Ovary (tissue), 9 donors: ENCODE results near the gene FATE1. TPM values are rescaled to one million over a fixed set of nuclear protein-coding genes. Genes with fewer than 3 reads are reported as not detected.

Experiments used
- DNase-seq, 5 donors: peaks; one replicate each; pipeline ENCODE4 v3.0.0-alpha.2; 2019 to 2020
- H3K27ac ChIP-seq, 2 donors: fragments of 200-600 bp; one replicate each; pipeline versions ENCODE4 v1.5.1 to v1.8.0; 2019 to 2022
- H3K27me3 ChIP-seq: fragments of 200-600 bp; one replicate; pipeline ENCODE4 v1.8.0; 2022
- H3K36me3 ChIP-seq: fragments of 200-600 bp; sonication (generic); one replicate; pipeline ENCODE4 v1.5.1; 2019
- H3K4me1 ChIP-seq: one replicate; pipeline ENCODE4 v1.8.1; 2013; ENCODE audit warnings: mild to moderate bottlenecking, moderate library complexity; ENCODE audit not compliant: insufficient read depth
- H3K4me3 ChIP-seq: fragments of 200-600 bp; sonication (generic); one replicate; pipeline ENCODE4 v1.5.1; 2017
- H3K9me3 ChIP-seq, 2 donors: fragments of 200-600 bp in 1 of 2; sonication (generic) in 1 of 2; one replicate each; pipeline versions ENCODE4 v1.5.1 to v1.8.1; 2013 to 2019; ENCODE audit warnings: mild to moderate bottlenecking in 1 of 2, moderate library complexity in 1 of 2
- EP300 ChIP-seq: sonication (generic); formaldehyde crosslinking; IDR thresholded peaks from one replicate; pipeline ENCODE4 v1.6.1; 2017; ENCODE audit warnings: antibody characterized with exemption
- POLR2A ChIP-seq: fragments of 450-650 bp; IDR thresholded peaks from one replicate; pipeline ENCODE4 v1.6.1; 2017; ENCODE audit warnings: antibody characterized with exemption, mild to moderate bottlenecking, moderate library complexity
- WGBS, 3 donors: extraction: QIAGEN DNeasy Blood & Tissue Kit in 1 of 3; methylation state at CpG; one replicate each; pipeline versions ENCODE4 v1.1.5 to v1.1.7; 2013 to 2017; 5-methylcytosine and 5-hydroxymethylcytosine counted together
- intact Hi-C, 4 donors: fragments of 100-400 bp; cut with DNase I; formaldehyde crosslinking; loops; one replicate each; pipeline versions ENCODE4 v1.11.0 to v1.15.1; 2022 to 2023
- polyA plus RNA-seq, 2 donors: library from polyadenylated mRNA; stranded (reverse); fragments of 200-250 nt in 1 of 2; fragments of 350-450 nt in 1 of 2; fragmentation: Illumina TruSeq in 1 of 2; extraction: RNeasy Lipid Tissue Mini Kit (QIAGEN cat#74804) in 1 of 2; gene quantifications; one replicate each; pipeline ENCODE4 v1.2.3, GENCODE V29; 2013 to 2014
- total RNA-seq, 7 donors: library from RNA; depleted of rRNA in 2 of 7; stranded (reverse); fragments of >200 nt in 2 of 7; fragmentation: NEBNext Ultra II Directional in 3 of 7; extraction: Animal tissue kit (Norgen Biotek cat#: 25700) in 3 of 7; gene quantifications; one replicate each; pipeline versions ENCODE4 v1.1.0 to v1.2.4, GENCODE V29; 2016 to 2023
- TF ChIP-seq, protein P1 (sequence below), 3 donors: fragments of 450-650 bp in 2 of 3; fragments of 200-600 bp in 1 of 3; IDR thresholded peaks; one replicate each; pipeline versions ENCODE4 v1.5.1 to v1.8.0; 2016 to 2022; ENCODE audit warnings: antibody characterized with exemption in 3 of 3, mild to moderate bottlenecking in 1 of 3
- donor health status: DM: no; HTN: no; CAD: no; lungs with moderate emphysema.
- donor health status: DM: no; HTN: no; CAD: no.
- donor health status: Bipolar disorder and iron deficiency.
- donor health status: DM: yes; HTN: yes; CAD: no.
- donor health status: DM: no; HTN: no; CAD: no.
- donor health status: DM: yes; HTN: yes; CAD: no.

The FATE1 gene
- total and polyA plus RNA-seq, 9 donors = 1.4 TPM; not detected in 8

DNA sequence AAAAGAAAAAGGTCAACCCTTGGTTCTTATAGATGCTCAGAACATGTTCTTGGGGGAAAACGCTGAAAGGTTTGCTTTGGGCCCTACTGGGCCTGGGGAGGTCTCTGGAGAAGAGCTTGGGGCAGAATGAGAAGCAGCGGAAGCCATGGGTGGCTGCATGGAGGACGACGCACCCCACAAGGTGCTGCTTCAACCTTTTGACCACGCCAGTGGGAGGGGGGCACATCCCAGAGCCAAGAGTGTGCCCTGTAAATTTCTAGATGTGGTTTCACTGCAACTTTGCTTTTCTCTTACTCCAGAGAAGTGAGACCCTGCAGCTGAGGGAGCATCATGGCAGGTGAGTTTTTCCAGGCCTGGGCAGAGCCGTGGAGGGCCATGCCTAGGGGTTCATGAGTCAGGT, 17.4 kb upstream of the FATE1 start:
- DNase-seq = no peak
- TF ChIP-seq, protein P1, sequence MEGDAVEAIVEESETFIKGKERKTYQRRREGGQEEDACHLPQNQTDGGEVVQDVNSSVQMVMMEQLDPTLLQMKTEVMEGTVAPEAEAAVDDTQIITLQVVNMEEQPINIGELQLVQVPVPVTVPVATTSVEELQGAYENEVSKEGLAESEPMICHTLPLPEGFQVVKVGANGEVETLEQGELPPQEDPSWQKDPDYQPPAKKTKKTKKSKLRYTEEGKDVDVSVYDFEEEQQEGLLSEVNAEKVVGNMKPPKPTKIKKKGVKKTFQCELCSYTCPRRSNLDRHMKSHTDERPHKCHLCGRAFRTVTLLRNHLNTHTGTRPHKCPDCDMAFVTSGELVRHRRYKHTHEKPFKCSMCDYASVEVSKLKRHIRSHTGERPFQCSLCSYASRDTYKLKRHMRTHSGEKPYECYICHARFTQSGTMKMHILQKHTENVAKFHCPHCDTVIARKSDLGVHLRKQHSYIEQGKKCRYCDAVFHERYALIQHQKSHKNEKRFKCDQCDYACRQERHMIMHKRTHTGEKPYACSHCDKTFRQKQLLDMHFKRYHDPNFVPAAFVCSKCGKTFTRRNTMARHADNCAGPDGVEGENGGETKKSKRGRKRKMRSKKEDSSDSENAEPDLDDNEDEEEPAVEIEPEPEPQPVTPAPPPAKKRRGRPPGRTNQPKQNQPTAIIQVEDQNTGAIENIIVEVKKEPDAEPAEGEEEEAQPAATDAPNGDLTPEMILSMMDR (IDR thresholded peaks at IDR 0.05) = no peak
- TF ChIP-seq POLR2A (no peak), EP300 (no peak)
- intact Hi-C loops = no loop called here
- Histone ChIP-seq H3K9me3 (peaks cover 0 to 4% of the 10 kb centered on the region in 2 donors), H3K36me3 (no peaks in the 10 kb centered on the region), H3K4me3 (no peak overlapping the region), H3K27ac (no peak overlapping the region), H3K27me3 (no peaks in the 10 kb centered on the region), H3K4me1 (no peaks in the 10 kb centered on the region)
- WGBS, 3 donors = 62 to 75% (median 66%) methylated on average over 6 of the region's 6 CpGs

- TF ChIP-seq EP300 (no peak), POLR2A (no peak)
- TF ChIP-seq, protein P1 (IDR thresholded peaks at IDR 0.05) = no peak
- no peak overlapping the region for H3K4me3 ChIP-seq
- H3K4me1 ChIP-seq = no peaks in the 10 kb centered on the region
- intact Hi-C loops = no loop called here
- peaks cover 0 to 4% of the 10 kb centered on the region in 2 donors for H3K9me3 ChIP-seq
- 82 to 91% (median 88%) methylated on average over 9 of the region's 9 CpGs for WGBS, 3 donors
- no peaks in the 10 kb centered on the region for H3K36me3 ChIP-seq
- no peaks in the 10 kb centered on the region for H3K27me3 ChIP-seq
- DNase-seq = no peak
- H3K27ac ChIP-seq = no peak overlapping the region
These were observed 16.1 kb upstream of the FATE1 start for GRCh38 chrX:151699746-151700145.

DNA sequence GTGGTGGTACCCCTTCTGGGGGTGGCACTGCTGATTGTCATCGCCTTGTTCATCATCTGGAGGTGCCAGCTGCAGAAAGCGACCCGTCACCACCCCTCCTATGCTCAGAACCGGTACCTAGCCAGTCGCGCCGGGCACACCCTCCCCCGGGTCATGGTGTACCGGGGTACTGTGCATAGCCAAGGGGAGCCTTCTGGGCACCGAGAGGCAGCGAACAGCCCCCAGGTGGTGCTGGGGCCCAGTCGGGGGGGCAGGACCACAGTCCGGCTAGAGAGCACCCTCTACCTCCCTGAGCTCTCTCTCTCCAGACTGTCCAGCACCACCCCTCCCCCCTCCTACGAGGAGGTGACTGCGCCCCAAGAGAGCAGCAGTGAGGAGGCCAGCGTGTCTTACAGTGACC, 15.3 kb upstream of the FATE1 start:
- no peaks in the 10 kb centered on the region for H3K4me1 ChIP-seq
- H3K4me3 ChIP-seq = no peak overlapping the region
- H3K36me3 ChIP-seq = no peaks in the 10 kb centered on the region
- H3K27me3 ChIP-seq = no peaks in the 10 kb centered on the region
- DNase-seq = no peak
- intact Hi-C loops = no loop called here
- no peak for TF ChIP-seq EP300
- TF ChIP-seq POLR2A = no peak
- TF ChIP-seq, protein P1 (IDR thresholded peaks at IDR 0.05) = no peak
- WGBS, 3 donors = 82 to 89% (median 83%) methylated on average over 16 of the region's 16 CpGs
- peaks cover 0 to 2% of the 10 kb centered on the region in 2 donors for H3K9me3 ChIP-seq
- no peak overlapping the region for H3K27ac ChIP-seq

DNA sequence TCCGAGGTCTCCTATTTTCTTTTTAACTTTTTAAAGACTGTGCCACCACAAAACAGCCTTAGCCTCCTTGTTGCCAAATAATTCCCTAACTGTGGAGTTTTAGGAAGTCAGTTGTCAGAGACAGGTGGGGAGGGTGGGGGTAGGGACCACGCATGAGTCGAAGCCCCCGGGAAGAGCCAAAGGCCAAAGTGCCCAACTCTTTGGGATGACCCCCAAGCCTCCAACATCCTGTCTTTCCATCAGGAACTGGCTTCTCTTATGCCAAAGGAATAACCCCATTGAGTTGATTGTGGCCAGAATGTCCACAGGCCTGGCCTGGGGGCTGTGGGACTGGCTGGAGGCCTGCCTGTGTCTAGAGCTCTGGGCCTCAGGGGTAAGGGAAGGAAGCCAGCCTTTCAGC, 14.8 kb upstream of the FATE1 start:
- no peak overlapping the region for H3K27ac ChIP-seq
- WGBS, 3 donors = 91 to 94% (median 93%) methylated on average over 4 of the region's 4 CpGs
- H3K36me3 ChIP-seq = no peaks in the 10 kb centered on the region
- no peak for DNase-seq
- TF ChIP-seq, protein P1 (IDR thresholded peaks at IDR 0.05) = no peak
- TF ChIP-seq EP300 = no peak
- intact Hi-C loops = no loop called here
- no peaks in the 10 kb centered on the region for H3K4me1 ChIP-seq
- no peak overlapping the region for H3K4me3 ChIP-seq
- no peaks in the 10 kb centered on the region for H3K9me3 ChIP-seq
- no peaks in the 10 kb centered on the region for H3K27me3 ChIP-seq

DNA sequence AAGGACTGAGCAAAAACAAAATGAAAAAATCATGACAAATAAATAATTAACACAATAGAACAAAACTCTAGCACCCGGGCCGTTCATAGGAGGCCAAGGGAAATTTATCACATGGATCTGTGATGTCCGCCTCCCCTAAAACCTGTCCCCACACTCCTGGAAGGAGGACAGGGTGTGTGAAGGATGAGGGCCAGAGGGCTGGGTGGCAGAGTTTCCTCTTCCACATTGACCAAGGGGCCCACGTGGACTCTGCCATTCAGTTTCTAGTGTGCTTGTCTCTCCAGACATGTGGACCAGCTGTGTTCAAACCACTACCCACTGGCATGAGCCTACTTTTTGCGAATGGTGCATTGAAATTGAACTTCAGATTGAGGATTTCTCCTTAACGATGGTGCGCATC, 14.3 kb upstream of the FATE1 start:
- WGBS, 3 donors = 77 to 87% (median 78%) methylated on average over 7 of the region's 7 CpGs
- intact Hi-C loops = no loop called here
- Histone ChIP-seq H3K36me3 (no peaks in the 10 kb centered on the region), H3K4me1 (no peaks in the 10 kb centered on the region), H3K4me3 (no peak overlapping the region), H3K9me3 (no peaks in the 10 kb centered on the region), H3K27me3 (no peaks in the 10 kb centered on the region), H3K27ac (no peak overlapping the region)
- TF ChIP-seq POLR2A (no peak), EP300 (no peak)
- TF ChIP-seq, protein P1 (IDR thresholded peaks at IDR 0.05) = no peak
- DNase-seq = no peak
